NCI-H2227 treated with DMSO at 0.1 percent for 48 hours (cell line): ENCODE measurements around the gene GPX1.
A peak's percentile ranks its signal among the peaks of the same experiment; 100 is the strongest.
"Not testable (repeated sequence)": the region's sequence is repeated elsewhere in the genome, so short reads cannot be mapped to it uniquely, and the experiment has no call there.

Experiments used
- DNase-seq: peaks from one replicate; lab custom pipeline; 2025; lab: John Stamatoyannopoulos, UW

The GPX1 gene

DNA sequence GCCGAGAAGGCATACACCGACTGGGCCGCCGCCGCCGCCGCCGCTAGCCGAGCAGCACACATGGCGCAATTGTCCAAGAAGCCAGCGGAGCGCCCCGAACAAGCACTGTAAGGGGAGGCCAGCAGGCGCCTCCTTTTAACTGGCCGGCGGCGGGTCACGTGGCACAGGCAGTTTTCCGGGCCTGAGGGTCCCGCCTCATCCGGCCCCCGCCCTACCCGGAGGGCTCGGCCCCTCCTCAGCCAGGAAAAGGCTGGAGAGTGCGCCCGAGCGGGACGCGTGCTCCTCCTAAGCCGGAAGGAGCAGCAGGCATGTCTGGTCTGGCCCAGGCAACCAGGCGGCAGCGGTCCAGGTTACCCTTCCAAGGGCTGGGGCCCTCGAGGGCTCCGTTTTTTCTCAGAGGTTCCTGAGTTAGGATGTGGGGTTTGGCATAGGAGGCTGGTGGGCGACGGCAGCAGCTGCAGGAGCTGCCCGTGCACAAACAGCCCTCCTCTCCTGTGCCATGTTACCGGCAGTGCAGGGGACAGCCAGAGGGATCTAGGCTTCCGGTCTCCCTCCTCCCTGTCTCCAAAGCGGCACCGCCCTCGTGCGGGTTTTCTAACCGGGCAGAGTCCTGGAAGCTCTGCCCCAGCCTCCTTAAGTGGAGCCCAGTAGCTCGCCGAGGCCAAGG is at the start of gene GPX1:
TSS of gene GPX1 (minus strand) at position 137 of the 667 bp plus-strand sequence. CDS start at position 62, 75 bp downstream.
- DNase-seq, result peak; percentile 87

DNA sequence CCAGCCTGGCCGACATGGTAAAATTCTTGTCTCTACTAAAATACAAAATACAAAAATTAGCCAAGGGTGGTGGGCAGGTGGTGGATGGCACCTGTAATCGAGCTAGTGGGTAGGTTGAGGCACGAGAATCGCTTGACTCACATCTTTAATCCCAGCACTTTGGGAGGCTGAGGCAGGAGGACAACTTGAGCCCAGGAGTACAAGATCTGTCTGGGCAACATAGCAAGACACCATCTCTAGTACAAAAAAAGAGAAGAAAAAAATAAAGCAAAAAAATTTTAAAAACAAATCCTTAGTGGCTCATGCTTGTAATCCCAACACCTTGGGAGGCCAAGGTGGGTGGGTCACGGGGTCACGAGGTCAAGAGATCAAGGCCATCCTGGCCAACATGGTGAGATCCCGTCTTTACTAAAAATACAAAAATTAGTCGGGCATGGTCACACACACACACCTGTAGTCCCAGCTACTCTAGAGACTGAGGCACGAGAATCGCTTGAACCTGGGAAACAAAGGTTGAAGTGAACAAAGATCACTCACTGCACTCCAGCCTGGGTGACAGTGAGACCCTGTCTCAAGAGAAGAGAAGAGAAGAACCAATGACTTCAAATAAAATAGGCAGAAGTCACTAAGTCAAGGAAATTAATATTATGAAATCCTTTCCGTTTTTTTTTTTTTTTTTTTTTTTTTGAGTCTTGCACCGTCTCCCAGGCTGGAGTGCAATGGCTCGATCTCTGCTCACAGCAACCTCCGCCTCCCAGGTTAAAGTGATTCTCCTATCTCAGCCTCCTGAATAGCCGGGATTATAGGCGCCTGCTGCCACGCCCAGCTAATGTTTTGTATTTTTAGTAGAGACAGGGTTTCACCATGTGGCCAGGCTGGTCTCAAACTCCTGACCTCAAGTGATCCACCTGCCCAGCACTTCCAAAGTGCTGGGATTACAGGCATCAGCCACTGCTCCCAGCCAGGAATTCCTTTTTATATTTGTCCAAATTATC is 48.7 kb upstream of the GPX1 start:
- DNase-seq, result no peak

DNA sequence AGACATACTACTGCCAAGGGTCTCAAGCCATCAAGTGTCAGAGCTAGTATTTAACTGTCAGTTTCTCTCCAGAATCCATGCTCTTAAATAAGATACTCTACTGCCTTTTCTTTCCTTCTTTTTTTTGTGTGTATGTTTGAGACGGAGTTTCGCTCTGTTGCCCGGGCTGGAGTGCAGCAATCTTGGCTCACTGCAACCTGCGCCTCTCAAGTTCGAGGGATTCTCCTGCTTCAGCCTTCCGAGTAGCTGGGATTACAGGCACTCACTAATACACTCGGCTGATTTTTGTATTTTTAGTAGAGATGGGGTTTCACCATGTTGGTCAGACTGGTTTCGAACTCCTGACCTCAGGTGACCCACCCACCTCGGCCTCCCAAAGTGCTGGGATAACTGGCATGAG is 47.4 kb upstream of the GPX1 start:
- not testable (repeated sequence) for DNase-seq

DNA sequence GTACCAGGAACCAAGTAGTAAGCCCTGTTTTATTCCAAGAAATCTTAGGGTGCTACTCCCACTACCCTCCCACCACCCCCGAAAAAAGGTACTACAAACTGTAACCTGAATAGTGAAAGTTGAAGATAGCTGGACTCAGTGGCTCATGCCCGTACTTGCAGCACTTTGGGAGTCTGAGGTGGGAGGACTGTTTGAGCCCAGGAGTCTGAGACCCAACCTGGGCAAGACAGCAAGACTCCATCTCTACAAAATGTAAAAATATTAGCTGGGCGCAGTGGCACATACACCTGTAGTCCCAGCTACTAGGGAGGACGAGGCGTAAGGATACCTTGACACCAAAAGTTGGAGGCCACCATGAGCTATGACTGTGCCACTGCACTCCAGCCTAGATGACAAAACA is 45.7 kb upstream of the GPX1 start:
- no peak for DNase-seq

DNA sequence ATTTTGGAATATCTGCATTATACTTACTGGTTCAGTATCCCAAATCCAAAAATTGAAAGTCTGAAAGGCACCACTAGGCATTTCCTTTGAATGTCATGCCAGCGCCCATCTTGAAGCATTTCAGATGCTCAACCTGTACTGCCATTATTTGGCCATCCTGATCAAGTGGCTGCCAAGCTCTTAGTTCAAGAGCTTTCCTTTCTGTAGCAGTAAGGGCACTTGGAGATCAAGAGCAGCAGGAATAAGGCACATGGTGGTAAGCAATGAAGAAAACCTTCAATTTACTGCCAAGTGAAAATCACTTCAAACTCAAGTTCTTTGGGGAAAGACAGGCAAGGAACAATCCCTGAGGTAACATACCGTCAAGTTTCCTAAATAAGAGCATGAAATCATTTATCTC is 43.6 kb upstream of the GPX1 start:
- no peak for DNase-seq

DNA sequence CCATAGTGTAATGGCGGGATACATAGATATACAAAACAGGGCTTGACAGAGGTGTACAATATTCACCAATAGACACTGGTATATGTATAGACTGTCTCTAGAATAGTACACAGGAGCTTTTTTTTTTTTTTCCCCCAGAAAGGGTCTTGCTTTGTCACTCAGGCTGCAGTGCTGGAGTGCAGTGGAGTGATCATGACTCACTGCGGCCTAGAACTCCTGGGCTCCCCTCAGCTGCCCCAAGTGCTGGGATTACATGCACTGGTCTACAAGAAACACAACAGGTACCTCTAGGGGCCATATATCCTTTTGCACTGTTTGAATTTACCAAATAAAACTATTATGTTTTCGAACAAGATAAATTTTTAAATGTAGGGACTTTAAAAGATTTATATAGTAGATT is 41.3 kb upstream of the GPX1 start:
- DNase-seq, result no peak

DNA sequence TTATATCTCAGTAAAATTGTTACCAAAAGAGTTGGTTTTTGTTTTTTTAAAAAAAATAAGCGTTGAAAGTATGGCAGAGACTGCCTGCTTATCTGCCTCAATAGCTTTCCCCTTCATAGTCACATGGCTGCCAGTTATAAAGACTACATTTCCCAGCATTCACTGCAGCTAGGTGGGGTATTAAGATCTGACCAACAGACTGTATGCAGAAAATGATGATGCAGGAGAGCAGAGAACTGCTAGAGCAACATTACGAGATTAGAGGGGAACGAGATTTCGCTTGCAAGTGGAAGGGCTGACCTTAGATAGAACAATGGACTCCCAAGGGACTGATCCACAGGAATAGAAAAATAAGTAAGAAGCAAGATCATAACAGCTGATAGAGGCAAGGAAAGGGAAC is 39.3 kb upstream of the GPX1 start:
- no peak for DNase-seq

DNA sequence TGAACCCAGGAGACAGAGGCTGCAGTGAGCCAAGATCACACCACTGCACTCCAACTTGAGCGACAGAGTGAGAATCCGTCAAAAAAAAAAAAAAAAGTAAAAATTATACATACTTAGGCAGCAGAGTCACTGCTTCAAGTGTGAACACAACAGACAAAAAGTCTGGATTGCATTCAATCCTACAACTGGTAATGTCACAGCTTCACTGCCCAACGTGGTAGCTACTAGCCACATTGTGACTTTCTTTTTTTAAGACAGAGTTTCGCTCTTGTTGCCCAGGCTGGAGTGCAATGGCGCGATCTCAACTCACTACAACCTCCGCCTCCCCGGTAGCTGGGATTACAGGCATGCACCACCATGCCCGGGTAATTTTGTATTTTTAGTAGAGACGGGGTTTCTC is 33.2 kb upstream of the GPX1 start:
- not testable (repeated sequence) for DNase-seq

DNA sequence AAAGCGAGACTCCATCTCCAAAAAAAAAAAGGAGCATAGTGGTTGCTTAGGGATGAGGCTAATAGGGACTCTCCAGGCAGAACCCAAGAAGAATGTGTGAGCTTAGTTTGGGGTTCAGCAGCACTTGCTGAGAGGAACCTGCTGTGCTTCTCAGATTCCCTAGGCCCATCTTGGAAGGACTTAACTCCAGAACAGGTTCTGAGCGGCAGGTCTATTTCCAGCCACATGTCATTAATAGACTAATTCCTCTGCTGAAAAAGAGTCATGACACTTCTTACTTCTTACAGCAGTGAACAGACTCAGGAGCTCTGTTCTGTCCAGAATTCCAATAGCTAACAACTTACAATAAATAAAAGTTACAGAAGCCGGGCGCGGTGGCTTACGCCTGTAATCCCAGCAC is 31.1 kb upstream of the GPX1 start:
- no peak for DNase-seq

DNA sequence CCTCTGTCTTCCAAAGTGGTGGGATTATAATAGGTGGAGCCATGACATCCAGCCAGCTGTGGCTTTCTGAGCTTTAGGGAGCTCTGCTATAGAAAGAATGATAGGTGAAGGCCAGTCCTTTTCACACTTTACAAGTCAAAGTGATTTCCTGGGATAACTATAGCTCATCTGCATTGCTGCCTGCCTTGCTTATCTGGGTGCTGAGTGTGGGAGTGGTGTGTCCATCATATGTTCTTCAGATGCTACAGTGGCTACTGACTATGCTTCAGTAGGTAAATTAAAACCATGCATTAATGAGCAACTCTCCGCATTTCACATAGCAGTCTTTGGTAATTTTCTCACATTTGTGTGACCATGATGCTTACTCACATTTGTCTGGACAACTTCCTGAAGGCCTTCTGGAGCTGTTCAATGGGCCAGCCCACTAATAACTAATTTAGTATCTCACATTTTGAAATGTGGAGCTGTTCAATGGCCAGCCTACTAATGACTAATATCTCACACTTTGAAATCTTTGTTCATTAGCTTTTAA is 30.2 kb upstream of the GPX1 start:
- no peak for DNase-seq

DNA sequence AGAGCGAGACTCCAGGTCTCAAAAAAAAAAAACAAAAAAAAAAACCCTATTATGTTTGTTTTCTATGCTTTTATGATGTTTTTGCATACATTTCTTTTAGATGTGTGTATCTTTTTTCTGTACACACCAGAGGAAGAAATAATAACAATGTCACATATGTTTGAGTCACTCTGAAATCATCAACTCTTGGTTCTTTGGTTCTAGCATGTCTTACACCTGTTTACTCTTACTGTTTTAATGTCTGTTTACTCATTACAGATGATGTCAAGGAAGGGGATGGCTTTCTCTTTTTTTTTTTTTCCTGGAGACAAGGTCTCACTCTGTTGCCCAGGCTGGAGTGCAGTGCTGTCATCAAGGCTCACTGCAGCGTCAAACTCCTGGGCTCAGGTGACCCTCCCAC is 29.6 kb upstream of the GPX1 start:
- DNase-seq, result no peak

DNA sequence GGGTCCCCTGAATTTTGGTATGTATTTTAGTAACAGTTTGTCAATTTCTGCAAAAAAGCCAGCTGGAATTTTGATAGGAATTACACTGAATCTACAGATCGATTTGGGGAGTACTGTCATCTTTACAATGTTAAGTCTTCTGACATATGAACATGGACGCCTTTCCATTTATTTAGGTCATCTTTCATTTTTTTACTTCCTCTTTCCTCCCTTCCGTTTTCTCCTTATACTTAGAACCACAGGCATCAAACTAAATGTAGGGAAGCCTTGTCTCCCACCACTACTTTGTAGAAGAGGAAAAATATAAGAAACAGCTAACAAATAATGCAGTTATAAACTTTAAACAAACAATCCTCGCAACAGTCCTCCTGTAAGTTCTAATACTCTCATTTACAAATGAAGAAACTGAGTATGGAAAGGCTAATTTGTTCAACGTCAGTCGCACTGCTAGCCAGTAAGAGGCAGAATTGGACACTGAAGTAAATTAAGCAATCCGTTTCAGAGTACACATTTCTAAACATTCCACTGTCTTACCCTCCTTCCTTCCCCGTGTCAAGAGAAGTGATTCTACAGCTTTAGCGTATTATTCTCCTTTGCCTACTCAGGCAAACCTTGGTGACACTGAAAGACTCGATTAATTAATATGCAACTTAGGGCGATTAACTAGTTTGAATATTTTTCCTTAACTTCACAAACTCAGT is 28.1 kb upstream of the GPX1 start:
- no peak for DNase-seq

DNA sequence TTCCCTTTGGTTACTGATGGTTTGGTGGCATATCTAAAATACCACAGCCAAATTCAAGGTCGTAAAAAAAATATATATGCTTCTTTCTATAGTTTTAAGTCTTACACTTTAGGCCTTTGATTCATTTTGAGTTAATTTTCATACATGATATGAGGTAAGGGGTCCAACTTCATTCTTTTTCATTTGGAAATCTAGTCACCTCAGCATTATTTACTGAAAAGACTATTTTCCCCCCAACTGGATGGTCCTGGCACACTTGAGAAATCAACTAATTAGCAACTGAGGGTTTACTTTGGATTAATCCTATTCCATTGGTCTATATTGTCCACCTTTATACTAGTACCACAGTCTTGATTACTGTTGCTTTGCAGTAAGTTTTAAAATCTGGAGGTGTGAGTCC is 27.5 kb upstream of the GPX1 start:
- DNase-seq, result no peak

DNA sequence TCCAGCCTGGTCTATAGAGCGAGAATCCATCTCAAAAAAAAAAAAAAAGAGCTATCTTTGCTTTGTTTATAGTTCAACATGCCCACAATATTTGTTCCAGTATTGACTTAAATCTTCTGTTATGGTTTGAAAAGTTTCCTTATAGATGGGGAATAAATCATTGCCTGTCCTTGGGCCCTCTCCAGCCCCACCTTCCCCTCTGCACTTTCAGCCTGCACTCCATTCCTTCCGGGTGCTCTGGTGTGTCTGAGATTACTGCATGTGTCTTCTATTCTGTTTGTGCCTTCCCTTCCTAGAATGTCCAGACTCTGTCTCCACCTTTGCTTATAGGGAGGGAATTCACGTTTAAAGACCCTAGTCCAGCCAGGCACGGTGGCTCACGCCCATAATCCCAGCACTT is 25.2 kb upstream of the GPX1 start:
- DNase-seq, result no peak

DNA sequence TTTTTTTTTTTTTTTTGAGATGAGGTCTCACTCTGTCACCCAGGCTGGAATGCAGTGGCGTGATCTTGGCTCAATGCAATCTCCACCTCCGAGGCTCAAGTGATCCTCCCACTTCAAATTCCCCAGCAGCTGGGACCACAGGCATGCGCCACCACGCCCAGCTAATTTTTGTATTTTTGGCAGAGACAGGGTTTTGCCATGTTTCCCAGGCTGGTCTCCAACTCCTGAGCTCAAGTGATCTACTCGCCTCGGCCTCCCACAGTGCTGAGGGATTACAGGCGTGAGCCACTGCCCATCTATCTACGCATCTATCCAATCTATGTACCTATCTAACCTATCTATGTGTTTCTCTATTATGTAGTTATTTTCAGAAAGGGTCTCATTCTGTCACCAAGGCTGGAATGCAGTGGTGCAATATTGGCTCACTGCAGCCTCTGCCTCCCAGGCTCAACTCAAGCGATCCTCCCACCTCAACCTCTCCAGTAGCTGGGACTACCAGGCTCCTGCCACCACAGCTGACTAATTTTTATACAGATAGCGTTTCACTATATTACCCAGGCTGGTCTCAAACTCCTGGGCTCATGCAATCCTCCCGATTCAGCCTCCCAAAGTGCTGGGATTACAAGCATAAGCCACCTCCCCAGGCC is 20.2 kb upstream of the GPX1 start:
- DNase-seq, result no peak

DNA sequence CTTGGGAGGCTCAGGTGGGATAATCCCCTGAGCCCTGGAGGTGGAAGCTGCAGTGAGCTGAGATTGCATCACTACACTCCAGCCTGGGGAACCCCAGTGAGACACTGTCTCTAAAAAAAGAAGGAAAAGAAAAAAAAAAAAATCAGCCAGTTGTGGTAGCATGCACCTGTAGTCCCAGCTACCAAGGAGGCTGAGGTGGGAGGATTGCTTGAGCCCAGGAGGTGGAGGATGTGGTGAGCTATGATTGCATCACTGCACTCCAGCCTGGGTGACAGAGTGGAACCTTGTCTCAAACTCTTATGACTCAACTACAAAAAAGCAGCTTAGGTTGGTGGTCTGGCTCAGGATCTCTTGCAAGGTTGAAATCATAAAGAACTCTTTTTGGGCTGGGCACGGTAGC is 19.3 kb upstream of the GPX1 start:
- DNase-seq, result no peak

DNA sequence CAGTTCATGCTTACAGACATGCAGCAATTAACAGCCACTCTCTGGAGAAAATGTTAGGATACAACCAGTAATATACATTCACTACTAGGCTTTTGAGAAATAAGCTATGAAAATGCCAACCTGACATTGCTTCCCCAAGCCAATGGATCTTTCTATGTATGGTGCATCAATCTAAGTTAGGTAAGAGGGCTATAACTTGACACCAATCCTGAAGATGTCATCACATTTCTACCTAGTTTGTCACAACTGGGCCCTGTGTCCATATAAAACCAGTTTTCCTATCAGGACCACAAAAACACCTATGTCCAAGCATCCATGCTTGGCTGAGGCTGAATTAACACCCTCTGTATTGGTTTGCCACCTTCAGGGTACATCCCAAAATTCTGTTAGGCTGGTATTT is 13.8 kb upstream of the GPX1 start:
- DNase-seq, result no peak

DNA sequence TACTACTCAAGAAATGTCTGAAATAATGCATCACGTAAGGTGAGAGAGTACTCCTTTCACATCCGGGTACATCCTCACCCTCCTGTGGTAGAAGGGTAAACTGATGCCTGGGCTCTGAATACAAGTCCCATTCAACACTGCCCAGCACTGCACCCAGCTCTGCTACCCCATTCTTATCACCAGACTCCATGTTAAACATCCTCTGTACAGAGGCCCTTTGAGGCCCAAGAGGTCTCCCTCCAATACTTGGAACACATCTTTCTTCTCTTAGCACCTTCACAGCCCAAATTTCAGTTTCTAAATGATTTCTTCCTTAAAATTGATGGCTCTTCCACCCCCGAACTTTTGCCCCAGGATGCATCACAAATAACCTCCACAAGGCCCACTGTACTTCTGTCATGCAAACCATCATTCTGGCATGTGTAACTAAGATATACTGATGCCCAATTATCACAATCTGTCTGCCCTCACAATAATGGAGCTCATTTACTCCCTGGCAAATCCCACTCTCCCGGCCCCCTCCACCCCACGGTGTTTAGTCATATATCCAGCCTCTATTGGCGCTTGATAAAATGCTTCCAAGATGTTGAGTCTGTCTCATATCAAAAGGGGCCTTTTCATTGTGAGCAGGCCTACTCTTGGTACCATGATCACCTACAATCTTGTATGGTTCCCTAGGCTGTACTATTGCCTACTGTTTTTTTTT is 12.6 kb upstream of the GPX1 start:
- DNase-seq, result no peak

DNA sequence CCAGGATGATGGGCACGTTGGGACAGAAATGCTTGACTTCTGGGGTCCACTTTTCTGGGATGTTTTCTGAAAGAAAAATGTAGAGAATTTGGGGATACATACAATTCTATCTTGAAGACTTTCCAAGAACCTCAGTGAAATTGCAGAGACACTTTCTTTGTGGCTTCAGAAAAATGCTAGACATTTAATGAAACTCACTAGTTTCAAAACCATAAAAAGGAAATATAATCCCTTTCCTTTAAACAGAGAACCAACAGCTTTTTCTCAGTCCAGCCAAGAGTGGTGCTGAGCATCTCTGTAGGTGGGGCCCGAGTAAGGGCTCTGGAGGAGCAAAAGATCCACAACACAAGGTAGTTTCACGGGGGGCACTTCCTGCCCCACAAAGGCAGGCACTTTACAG is 4.4 kb upstream of the GPX1 start:
- no peak for DNase-seq

DNA sequence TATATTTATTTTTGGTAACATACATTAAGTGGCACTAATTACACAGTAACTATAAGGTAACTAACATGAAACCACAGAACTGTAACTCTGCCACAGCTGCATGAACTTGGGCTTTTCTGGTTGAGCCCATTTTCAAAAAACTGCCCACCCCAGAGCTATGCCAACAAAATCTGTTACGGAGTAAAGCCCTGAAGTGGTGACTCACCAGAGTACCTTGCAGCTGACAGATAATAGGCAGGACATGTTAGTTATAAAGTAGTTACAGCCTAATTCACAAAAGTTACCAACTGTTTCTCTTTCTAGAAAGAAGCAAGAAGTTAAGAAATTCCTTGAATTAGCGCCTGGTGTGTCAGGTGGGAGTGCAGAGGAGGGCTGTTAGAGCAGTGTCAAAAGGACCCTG is 1.5 kb upstream of the GPX1 start:
- no peak for DNase-seq

DNA sequence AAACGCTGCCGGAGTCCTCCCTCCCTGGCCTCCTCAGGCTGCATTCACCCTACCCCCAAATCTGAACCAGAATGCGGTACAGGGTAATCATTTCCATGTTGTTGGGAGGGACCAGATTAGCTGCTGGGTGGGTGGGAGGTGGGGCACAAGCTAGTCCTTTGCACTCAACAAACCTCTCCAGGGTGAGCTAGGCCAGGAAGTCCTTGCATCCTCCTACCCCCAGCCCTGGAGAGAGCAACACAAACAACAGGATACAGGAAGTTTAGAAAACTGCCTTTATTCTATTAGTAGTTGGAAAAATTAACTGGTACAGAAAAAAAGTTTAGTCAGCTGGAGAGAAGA is 702 bp upstream of the GPX1 start:
- no peak for DNase-seq
